ENCODE data around the gene DLG2. TPM values are rescaled to one million over a fixed set of nuclear protein-coding genes. Genes with fewer than 3 reads are reported as not detected.

The DLG2 gene
- total RNA-seq, 1 donor from 2014 or later = 0.43 TPM

- no peaks in the 10 kb centered on the region for H3K4me1 ChIP-seq
- intact Hi-C loops (cut with DNase I) = no loop called here
- H3K9me3 ChIP-seq = no peaks in the 10 kb centered on the region
- no peak for TF ChIP-seq CTCF (IDR thresholded peaks at IDR 0.05)
- H3K36me3 ChIP-seq = no peaks in the 10 kb centered on the region
- DNase-seq (ENCODE audit: low spot score in 2 of 2) = no peak
- H3K27me3 ChIP-seq = no peaks in the 10 kb centered on the region
- H3K4me3 ChIP-seq = no peak overlapping the region
- no peak overlapping the region for H3K27ac ChIP-seq
These were observed 1948.1 kb downstream of the DLG2 start for GRCh38 chr11:83678831-83679584.

DNA sequence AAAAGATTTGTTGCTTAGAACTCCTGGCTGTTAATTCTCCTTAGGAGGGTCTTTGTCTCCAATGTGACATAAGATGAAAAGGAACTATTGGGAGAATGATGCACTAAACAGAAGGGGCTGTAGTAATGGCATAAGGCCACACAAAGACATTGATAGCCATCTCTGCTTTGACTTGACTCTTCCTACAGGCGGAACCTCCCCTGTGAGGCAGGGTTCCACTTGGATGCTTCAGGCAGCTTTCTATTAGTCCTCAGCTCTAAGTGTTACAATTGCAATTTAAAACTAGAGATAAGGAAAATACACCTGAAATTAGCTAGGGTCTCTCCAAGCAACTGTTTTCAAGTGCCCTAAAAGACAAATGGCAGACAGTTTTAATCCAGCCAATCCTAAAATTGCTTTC is 1949.4 kb downstream of the DLG2 start:
- no peak for TF ChIP-seq CTCF (IDR thresholded peaks at IDR 0.05)
- Histone ChIP-seq H3K4me1 (no peaks in the 10 kb centered on the region), H3K4me3 (no peak overlapping the region), H3K36me3 (no peaks in the 10 kb centered on the region), H3K27me3 (no peaks in the 10 kb centered on the region), H3K9me3 (no peaks in the 10 kb centered on the region), H3K27ac (no peak overlapping the region)
- intact Hi-C loops (cut with DNase I) = no loop called here
- DNase-seq (ENCODE audit: low spot score in 2 of 2) = no peak

- intact Hi-C loops (cut with DNase I) = no loop called here
- no peaks in the 10 kb centered on the region for H3K4me1 ChIP-seq
- DNase-seq (ENCODE audit: low spot score in 2 of 2) = no peak
- H3K4me3 ChIP-seq = no peak overlapping the region
- no peaks in the 10 kb centered on the region for H3K9me3 ChIP-seq
- TF ChIP-seq CTCF (IDR thresholded peaks at IDR 0.05) = no peak
- H3K27ac ChIP-seq = no peak overlapping the region
- H3K27me3 ChIP-seq = no peaks in the 10 kb centered on the region
- no peaks in the 10 kb centered on the region for H3K36me3 ChIP-seq
These were observed 1951.0 kb downstream of the DLG2 start for GRCh38 chr11:83676056-83676601.

- Histone ChIP-seq H3K4me3 (no peak overlapping the region), H3K36me3 (no peaks in the 10 kb centered on the region), H3K9me3 (no peaks in the 10 kb centered on the region), H3K27me3 (no peaks in the 10 kb centered on the region), H3K27ac (no peak overlapping the region), H3K4me1 (no peaks in the 10 kb centered on the region)
- intact Hi-C loops (cut with DNase I) = no loop called here
- TF ChIP-seq CTCF (IDR thresholded peaks at IDR 0.05) = no peak
- no peak for DNase-seq (ENCODE audit: low spot score in 2 of 2)
These were observed 1952.8 kb downstream of the DLG2 start for GRCh38 chr11:83674102-83674896.

DNA sequence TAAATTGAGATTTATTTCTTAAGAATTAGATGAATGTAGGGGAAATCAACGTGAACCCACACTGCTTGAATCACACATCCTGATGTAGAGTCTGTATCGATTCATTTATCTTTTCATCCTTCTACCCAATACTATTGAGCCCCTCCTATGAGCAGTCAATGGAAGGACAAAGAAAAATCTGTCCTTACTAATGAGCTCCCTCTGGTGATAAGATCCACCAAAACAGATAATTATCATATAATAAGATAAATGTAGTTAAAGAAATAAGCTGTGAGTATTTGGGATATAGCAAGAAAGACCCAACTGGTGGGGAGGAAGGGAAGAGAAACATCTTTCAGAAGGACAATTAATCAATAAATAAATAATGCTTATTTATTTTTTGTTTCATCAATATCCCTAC is 1955.9 kb downstream of the DLG2 start:
- DNase-seq (ENCODE audit: low spot score in 2 of 2) = no peak
- TF ChIP-seq CTCF (IDR thresholded peaks at IDR 0.05) = no peak
- no peaks in the 10 kb centered on the region for H3K4me1 ChIP-seq
- no peaks in the 10 kb centered on the region for H3K27me3 ChIP-seq
- H3K27ac ChIP-seq = no peak overlapping the region
- H3K36me3 ChIP-seq = no peaks in the 10 kb centered on the region
- intact Hi-C loops (cut with DNase I) = no loop called here
- no peak overlapping the region for H3K4me3 ChIP-seq
- no peaks in the 10 kb centered on the region for H3K9me3 ChIP-seq
